DMS153 (cell line): ENCODE data around the gene MAD1L1.

Experiments used
- DNase-seq: peaks from one replicate; lab custom pipeline; 2025; lab: John Stamatoyannopoulos, UW

MAD1L1 gene

GRCh38 chr7:2200584-2200980, 32.2 kb downstream of the MAD1L1 start:
- no peak for DNase-seq

- DNase-seq: no peak
Observed at GRCh38 chr7:2199956-2200583, 32.7 kb downstream of the MAD1L1 start.

- DNase-seq: no peak
Observed at GRCh38 chr7:2199528-2199927, 33.2 kb downstream of the MAD1L1 start.

- no peak for DNase-seq
Observed at GRCh38 chr7:2198760-2199159, 34.0 kb downstream of the MAD1L1 start.

- peak; percentile 94 for DNase-seq
Observed at GRCh38 chr7:2198206-2198605, 34.5 kb downstream of the MAD1L1 start.

- DNase-seq: no peak
Observed at GRCh38 chr7:2197436-2198155, 35.1 kb downstream of the MAD1L1 start.

- DNase-seq: peak; percentile 60
Observed at GRCh38 chr7:2196381-2197378, 36.1 kb downstream of the MAD1L1 start.

GRCh38 chr7:2195400-2196246, 37.1 kb downstream of the MAD1L1 start:
- no peak for DNase-seq

GRCh38 chr7:2193575-2194305, 39.0 kb downstream of the MAD1L1 start:
- DNase-seq: peak; percentile 54

- DNase-seq: peak; percentile 95
Observed at GRCh38 chr7:2192831-2193534, 39.8 kb downstream of the MAD1L1 start.

- peak; percentile 83 for DNase-seq
Observed at GRCh38 chr7:2191016-2191415, 41.7 kb downstream of the MAD1L1 start.

- DNase-seq: peak; percentile 83
Observed at GRCh38 chr7:2190531-2190930, 42.2 kb downstream of the MAD1L1 start.

GRCh38 chr7:2186166-2186565, 46.6 kb downstream of the MAD1L1 start:
- no peak for DNase-seq

GRCh38 chr7:2185715-2186114, 47.0 kb downstream of the MAD1L1 start:
- no peak for DNase-seq

GRCh38 chr7:2182461-2182860, 50.3 kb downstream of the MAD1L1 start:
- DNase-seq: no peak

- DNase-seq: no peak
Observed at GRCh38 chr7:2181077-2181854, 51.5 kb downstream of the MAD1L1 start.

- DNase-seq: no peak
Observed at GRCh38 chr7:2180081-2180480, 52.7 kb downstream of the MAD1L1 start.

- DNase-seq: no peak
Observed at GRCh38 chr7:2175514-2175913, 57.2 kb downstream of the MAD1L1 start.

- no peak for DNase-seq
Observed at GRCh38 chr7:2175091-2175490, 57.7 kb downstream of the MAD1L1 start.
